Renal cortical epithelial cell (primary cell): ENCODE results near the gene DNAJB11. TPM values are rescaled to one million over a fixed set of nuclear protein-coding genes. Genes with fewer than 3 reads are reported as not detected.
"Not testable (repeated sequence)": the region's sequence is repeated elsewhere in the genome, so short reads cannot be mapped to it uniquely, and the experiment has no call there.

Experiments used
- DNase-seq: peaks from one replicate; pipeline ENCODE4 v3.0.0-alpha.2; 2011; ENCODE audit warnings: low read depth
- total RNA-seq: library from RNA; depleted of rRNA; stranded (reverse); fragments of >200 nt; gene quantifications from 2 replicates; pipeline ENCODE4 v1.2.3, GENCODE V29; 2014

Gene DNAJB11
- total RNA-seq, 1 donor from 2014 or later, result 57.9 TPM

GRCh38 chr3:186552408-186553031 lies 18.0 kb upstream of the DNAJB11 start:
- DNase-seq, result no peak

GRCh38 chr3:186564586-186564985 lies 5.9 kb upstream of the DNAJB11 start:
- DNase-seq, result no peak

GRCh38 chr3:186566772-186567071 lies 3.8 kb upstream of the DNAJB11 start:
- DNase-seq, result no peak

- DNase-seq, result peak; percentile 74
Measured at GRCh38 chr3:186567072-186567921, 3.2 kb upstream of the DNAJB11 start, which contains the start of gene TBCCD1. TSS of gene TBCCD1 (minus strand) at chr3:186567339. CDS start at chr3:186564329, 3,010 bp downstream.

- not testable (repeated sequence) for DNase-seq
Measured at GRCh38 chr3:186569361-186569760, 1.2 kb upstream of the DNAJB11 start.

GRCh38 chr3:186569779-186570095 lies 783 bp upstream of the DNAJB11 start:
- no peak for DNase-seq

- DNase-seq, result no peak
Measured at GRCh38 chr3:186570941-186571643, 572 bp downstream of the DNAJB11 start.

- no peak for DNase-seq
Measured at GRCh38 chr3:186571644-186572013, 1.1 kb downstream of the DNAJB11 start.

GRCh38 chr3:186577521-186577920 lies 7.0 kb downstream of the DNAJB11 start:
- DNase-seq, result no peak

GRCh38 chr3:186580785-186581184 lies 10.3 kb downstream of the DNAJB11 start:
- DNase-seq, result no peak

- DNase-seq, result no peak
Measured at GRCh38 chr3:186582541-186582940, 12.0 kb downstream of the DNAJB11 start.

- no peak for DNase-seq
Measured at GRCh38 chr3:186583831-186584230, 13.3 kb downstream of the DNAJB11 start.

GRCh38 chr3:186586245-186586644 lies 15.7 kb downstream of the DNAJB11 start:
- not testable (repeated sequence) for DNase-seq

GRCh38 chr3:186587183-186587582 lies 16.7 kb downstream of the DNAJB11 start:
- DNase-seq, result no peak

- peak; percentile 50 for DNase-seq
Measured at GRCh38 chr3:186588632-186589031, 18.1 kb downstream of the DNAJB11 start.

GRCh38 chr3:186589121-186589520 lies 18.6 kb downstream of the DNAJB11 start:
- DNase-seq, result no peak

- DNase-seq, result peak; percentile 95
Measured at GRCh38 chr3:186589856-186590579, 19.5 kb downstream of the DNAJB11 start.

GRCh38 chr3:186590580-186591295 lies 20.2 kb downstream of the DNAJB11 start:
- no peak for DNase-seq

GRCh38 chr3:186592682-186593081 lies 22.2 kb downstream of the DNAJB11 start:
- no peak for DNase-seq

- DNase-seq, result no peak
Measured at GRCh38 chr3:186593862-186594261, 23.3 kb downstream of the DNAJB11 start.

- no peak for DNase-seq
Measured at GRCh38 chr3:186594591-186595113, 24.1 kb downstream of the DNAJB11 start.
